ENCODE data around the gene TLN1. TPM values are rescaled to one million over a fixed set of nuclear protein-coding genes. Genes with fewer than 3 reads are reported as not detected.

Gene TLN1
- total and polyA plus RNA-seq, 4 donors: 71.5 to 501 (median 262) TPM

- Histone ChIP-seq H3K27ac (ENCODE audit: low read depth in 1 of 2, low read length in 1 of 2) (peak overlapping the region; percentile 95 to 98), H3K4me3 (peak overlapping the region; percentile 80), H3K36me3 (ENCODE audit: control insufficient read depth in 4 of 4, insufficient read depth in 4 of 4, low read length in 4 of 4) (peaks cover 12 to 24% (median 19%) of the 10 kb centered on the region in 4 donors), H3K9ac (ENCODE audit: insufficient read depth in 1 of 2, low read length in 2 of 2) (peak overlapping the region; percentile 96 to 97), H3K9me3 (ENCODE audit: control insufficient read depth in 4 of 4, insufficient read depth in 3 of 4, low read length in 3 of 4) (no peaks in the 10 kb centered on the region), H3K4me1 (ENCODE audit: control insufficient read depth in 5 of 5, insufficient read depth in 5 of 5, low read length in 5 of 5) (peaks cover 12 to 51% (median 17%) of the 10 kb centered on the region in 5 donors), H3K27me3 (ENCODE audit: control insufficient read depth in 3 of 3, insufficient read depth in 3 of 3, low read length in 2 of 3) (no peaks in the 10 kb centered on the region)
- TF ChIP-seq, protein P1, sequence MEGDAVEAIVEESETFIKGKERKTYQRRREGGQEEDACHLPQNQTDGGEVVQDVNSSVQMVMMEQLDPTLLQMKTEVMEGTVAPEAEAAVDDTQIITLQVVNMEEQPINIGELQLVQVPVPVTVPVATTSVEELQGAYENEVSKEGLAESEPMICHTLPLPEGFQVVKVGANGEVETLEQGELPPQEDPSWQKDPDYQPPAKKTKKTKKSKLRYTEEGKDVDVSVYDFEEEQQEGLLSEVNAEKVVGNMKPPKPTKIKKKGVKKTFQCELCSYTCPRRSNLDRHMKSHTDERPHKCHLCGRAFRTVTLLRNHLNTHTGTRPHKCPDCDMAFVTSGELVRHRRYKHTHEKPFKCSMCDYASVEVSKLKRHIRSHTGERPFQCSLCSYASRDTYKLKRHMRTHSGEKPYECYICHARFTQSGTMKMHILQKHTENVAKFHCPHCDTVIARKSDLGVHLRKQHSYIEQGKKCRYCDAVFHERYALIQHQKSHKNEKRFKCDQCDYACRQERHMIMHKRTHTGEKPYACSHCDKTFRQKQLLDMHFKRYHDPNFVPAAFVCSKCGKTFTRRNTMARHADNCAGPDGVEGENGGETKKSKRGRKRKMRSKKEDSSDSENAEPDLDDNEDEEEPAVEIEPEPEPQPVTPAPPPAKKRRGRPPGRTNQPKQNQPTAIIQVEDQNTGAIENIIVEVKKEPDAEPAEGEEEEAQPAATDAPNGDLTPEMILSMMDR (IDR thresholded peaks at IDR 0.05; ENCODE audit: control extremely low read depth, extremely low read depth): no peak
- ATAC-seq (ENCODE audit: insufficient read depth, low FRiP score) (peak; percentile 0), DNase-seq (peak; percentile 40 to 54 (median 40))
- 2 to 3% methylated on average over 14 of the region's 14 CpGs for WGBS, 2 donors
These were observed 976 bp upstream of the TLN1 start for GRCh38 chr9:35732800-35733541.

- TF ChIP-seq, protein P1 (IDR thresholded peaks at IDR 0.05; ENCODE audit: control extremely low read depth, extremely low read depth): no peak
- H3K4me1 ChIP-seq (ENCODE audit: control insufficient read depth in 5 of 5, insufficient read depth in 5 of 5, low read length in 5 of 5): peaks cover 14 to 65% (median 26%) of the 10 kb centered on the region in 5 donors
- no peaks in the 10 kb centered on the region for H3K27me3 ChIP-seq (ENCODE audit: control insufficient read depth in 3 of 3, insufficient read depth in 3 of 3, low read length in 2 of 3)
- peak overlapping the region; percentile 64 to 88 for H3K9ac ChIP-seq (ENCODE audit: insufficient read depth in 1 of 2, low read length in 2 of 2)
- H3K36me3 ChIP-seq (ENCODE audit: control insufficient read depth in 4 of 4, insufficient read depth in 4 of 4, low read length in 4 of 4): peaks cover 9 to 12% (median 11%) of the 10 kb centered on the region in 4 donors
- no peaks in the 10 kb centered on the region for H3K9me3 ChIP-seq (ENCODE audit: control insufficient read depth in 4 of 4, insufficient read depth in 3 of 4, low read length in 3 of 4)
- ATAC-seq (ENCODE audit: insufficient read depth, low FRiP score) (no peak), DNase-seq (peak; percentile 54 to 68 (median 66))
- peak overlapping the region; percentile 95 to 98 for H3K27ac ChIP-seq (ENCODE audit: low read depth in 1 of 2, low read length in 1 of 2)
- H3K4me3 ChIP-seq: peak overlapping the region; percentile 74
- 1% methylated on average over 31 to 47 of the region's 47 CpGs for WGBS, 2 donors
These were observed 395 bp downstream of the TLN1 start for GRCh38 chr9:35731415-35732184.

DNA sequence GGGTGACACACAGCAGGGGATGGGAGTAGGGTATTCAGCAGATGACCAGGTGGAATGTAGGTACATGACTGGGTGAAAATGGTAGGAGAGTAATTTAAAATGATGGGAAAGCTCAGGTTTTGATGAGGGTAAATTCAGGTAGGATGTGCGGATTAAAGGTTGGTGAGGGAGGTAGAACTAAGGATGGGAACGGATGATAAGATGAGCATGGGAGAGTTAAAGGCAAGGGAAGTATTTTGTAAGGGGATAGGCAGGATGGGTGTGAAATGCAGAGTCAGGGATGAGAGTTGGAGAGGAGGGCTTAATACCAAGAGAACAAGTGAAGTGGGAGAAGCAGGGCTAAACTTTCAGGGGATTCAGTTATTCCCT, 1.5 kb downstream of the TLN1 start:
- no peak for DNase-seq
- TF ChIP-seq, protein P1 (IDR thresholded peaks at IDR 0.05; ENCODE audit: control extremely low read depth, extremely low read depth): no peak
- WGBS, 2 donors: 65 to 67% methylated on average over 2 of the region's 2 CpGs

More for the DNA sequence above, 1.5 kb downstream of the TLN1 start:
- no peak for ATAC-seq (ENCODE audit: insufficient read depth, low FRiP score)
- Histone ChIP-seq H3K9me3 (ENCODE audit: control insufficient read depth in 4 of 4, insufficient read depth in 3 of 4, low read length in 3 of 4) (no peaks in the 10 kb centered on the region), H3K27ac (ENCODE audit: low read depth in 1 of 2, low read length in 1 of 2) (peak overlapping the region; percentile 72 to 95), H3K4me3 (peak overlapping the region; percentile 74), H3K9ac (ENCODE audit: insufficient read depth in 1 of 2, low read length in 2 of 2) (peak overlapping the region in 1 of 2 donors; percentile 88), H3K4me1 (ENCODE audit: control insufficient read depth in 5 of 5, insufficient read depth in 5 of 5, low read length in 5 of 5) (peaks cover 14 to 68% (median 26%) of the 10 kb centered on the region in 5 donors), H3K36me3 (ENCODE audit: control insufficient read depth in 4 of 4, insufficient read depth in 4 of 4, low read length in 4 of 4) (peaks cover 4 to 18% (median 12%) of the 10 kb centered on the region in 4 donors), H3K27me3 (ENCODE audit: control insufficient read depth in 3 of 3, insufficient read depth in 3 of 3, low read length in 2 of 3) (no peaks in the 10 kb centered on the region)
